Body of pancreas (tissue), 4 donors: ENCODE measurements around the gene ACACB.

Source experiments
- POLR2A ChIP-seq, 3 donors: fragments of 450-650 bp; IDR thresholded peaks; one replicate each; pipeline ENCODE4 v1.6.1; 2016; ENCODE audit warnings: antibody characterized with exemption in 3 of 3, mild to moderate bottlenecking in 2 of 3
- TF ChIP-seq, protein P1 (sequence below), 7 experiments: fragments of 450-650 bp in 4 of 7; fragments of 200-600 bp in 3 of 7; sonication (generic) in 3 of 7; IDR thresholded peaks; one replicate each; pipeline ENCODE4 v1.5.1; 2016 to 2019; ENCODE audit warnings: antibody characterized with exemption in 7 of 7

DNA sequence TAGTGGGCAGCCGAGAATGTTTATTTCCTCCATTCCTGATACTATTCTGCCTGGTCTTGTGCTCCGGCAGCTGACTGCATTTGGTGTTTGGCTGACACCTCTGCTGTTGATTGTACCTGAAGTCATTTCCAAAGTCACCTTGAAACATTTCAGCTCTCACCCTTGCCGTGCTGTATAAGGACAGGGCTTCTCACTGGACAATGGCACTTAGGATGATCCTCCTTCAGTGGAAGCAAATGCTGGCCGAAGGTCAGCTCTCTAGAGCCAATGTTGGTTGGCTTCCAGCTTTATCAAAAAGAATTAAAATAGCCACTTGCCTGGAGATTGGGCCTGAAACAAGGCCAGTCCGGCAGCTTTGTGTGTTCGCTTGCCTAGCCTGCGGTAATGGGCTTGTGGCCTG lies 44.0 kb downstream of the ACACB start:
- TF ChIP-seq, protein P1, sequence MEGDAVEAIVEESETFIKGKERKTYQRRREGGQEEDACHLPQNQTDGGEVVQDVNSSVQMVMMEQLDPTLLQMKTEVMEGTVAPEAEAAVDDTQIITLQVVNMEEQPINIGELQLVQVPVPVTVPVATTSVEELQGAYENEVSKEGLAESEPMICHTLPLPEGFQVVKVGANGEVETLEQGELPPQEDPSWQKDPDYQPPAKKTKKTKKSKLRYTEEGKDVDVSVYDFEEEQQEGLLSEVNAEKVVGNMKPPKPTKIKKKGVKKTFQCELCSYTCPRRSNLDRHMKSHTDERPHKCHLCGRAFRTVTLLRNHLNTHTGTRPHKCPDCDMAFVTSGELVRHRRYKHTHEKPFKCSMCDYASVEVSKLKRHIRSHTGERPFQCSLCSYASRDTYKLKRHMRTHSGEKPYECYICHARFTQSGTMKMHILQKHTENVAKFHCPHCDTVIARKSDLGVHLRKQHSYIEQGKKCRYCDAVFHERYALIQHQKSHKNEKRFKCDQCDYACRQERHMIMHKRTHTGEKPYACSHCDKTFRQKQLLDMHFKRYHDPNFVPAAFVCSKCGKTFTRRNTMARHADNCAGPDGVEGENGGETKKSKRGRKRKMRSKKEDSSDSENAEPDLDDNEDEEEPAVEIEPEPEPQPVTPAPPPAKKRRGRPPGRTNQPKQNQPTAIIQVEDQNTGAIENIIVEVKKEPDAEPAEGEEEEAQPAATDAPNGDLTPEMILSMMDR (IDR thresholded peaks at IDR 0.05), result no peak
- no peak for TF ChIP-seq POLR2A (IDR thresholded peaks at IDR 0.05)
